HG03025 (cell line): ENCODE data around the gene FAM174C.

Experiments
- ATAC-seq: cut with Tn5 transposase; IDR thresholded peaks from one replicate; pipeline ENCODE4 v1.9.1; 2021; ENCODE audit warnings: mild to moderate bottlenecking, moderate library complexity; ENCODE audit not compliant: unreplicated experiment, low FRiP score

The FAM174C gene

GRCh38 chr19:1275260-1275975, at the start of gene FAM174C:
FAM174C (plus strand) TSS chr19:1275530; CDS start chr19:1275550, 20 bp downstream.
- peak; percentile 68 for ATAC-seq

GRCh38 chr19:1226227-1226518, 49.2 kb upstream of the FAM174C start:
- ATAC-seq: no peak

DNA sequence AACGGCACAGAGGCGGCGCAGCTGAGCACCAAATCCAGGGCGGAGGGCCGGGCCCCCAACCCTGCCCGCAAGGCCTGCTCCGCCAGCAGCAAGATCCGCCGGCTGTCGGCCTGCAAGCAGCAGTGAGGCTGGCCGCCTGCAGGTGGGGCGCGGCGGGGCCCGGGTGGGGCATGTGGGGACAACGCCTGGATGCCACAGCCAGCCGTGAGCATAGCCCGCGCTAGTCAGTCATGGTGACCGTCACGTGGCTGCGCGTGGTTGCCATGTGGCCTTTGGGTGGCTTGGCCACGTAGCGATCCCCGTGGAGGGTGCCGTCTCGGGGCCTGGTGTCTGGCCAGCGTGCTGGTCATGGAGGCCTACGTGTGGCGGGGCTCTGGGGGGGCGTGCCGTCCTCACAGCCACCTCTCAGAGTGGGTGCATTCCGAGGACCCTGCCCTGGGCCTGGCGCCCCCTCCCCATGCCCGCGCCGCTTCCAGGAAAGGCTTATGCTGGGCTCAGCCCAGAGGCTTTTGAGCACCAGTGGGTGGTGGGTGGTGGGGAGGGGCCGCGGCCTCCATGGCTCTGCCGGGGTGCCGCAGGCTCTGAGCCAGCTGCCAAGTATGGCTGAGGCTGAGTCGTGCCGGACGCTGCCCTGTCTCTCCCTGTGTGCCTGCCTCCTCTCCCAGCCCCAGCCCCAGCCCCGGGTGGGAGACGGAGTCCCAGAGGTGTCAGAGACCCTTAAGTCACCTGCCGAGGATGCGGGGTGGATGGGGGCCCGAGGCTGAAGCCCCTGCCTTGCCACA, 48.6 kb upstream of the FAM174C start:
- no peak for ATAC-seq

- no peak for ATAC-seq
These were observed 47.9 kb upstream of the FAM174C start for GRCh38 chr19:1227304-1228054.

GRCh38 chr19:1228161-1228957, 47.0 kb upstream of the FAM174C start:
- no peak for ATAC-seq

- no peak for ATAC-seq
These were observed 46.0 kb upstream of the FAM174C start for GRCh38 chr19:1229056-1229923.

DNA sequence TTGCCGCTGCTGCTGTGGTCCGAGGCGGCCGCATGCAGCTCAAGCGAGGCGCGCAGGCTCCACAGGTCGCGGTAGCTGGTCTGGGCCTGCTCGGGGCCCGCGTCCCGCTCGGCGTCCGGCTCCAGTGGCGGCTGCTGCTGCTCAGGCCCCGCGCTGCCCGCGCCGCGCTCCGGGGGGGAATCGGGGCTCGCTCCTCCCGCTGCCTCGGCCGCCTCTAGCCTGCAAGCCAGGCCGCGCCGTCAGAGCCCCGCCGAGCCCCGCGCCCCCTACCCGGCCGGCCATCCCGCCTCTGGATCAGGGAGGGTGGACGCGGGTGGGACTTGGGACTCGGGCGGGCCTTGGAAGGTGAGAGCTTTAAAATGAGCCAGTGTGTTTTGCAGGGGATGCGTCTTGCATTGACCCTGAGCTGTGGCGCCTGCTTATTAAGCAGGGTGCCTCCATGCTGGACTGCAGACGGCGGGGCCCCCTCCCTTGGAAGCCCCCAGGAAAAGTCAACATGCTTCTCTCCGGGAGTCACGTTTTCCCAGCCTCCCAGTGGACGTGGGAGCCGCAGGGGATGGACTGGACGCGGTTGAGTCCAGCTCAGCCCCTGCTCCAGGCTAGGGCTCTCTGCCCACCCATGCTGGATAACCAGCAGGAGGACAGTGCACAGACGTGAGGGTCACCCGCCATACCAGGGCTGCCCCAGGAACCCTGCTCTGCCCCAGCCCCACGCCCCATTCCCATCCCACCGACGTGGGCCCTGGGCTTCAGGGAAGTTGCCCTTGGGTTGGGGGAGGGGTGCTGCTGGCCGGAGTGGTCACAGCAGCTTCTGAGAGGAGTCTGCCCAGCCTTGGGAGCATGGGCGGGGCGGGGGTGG, 45.2 kb upstream of the FAM174C start:
- no peak for ATAC-seq

DNA sequence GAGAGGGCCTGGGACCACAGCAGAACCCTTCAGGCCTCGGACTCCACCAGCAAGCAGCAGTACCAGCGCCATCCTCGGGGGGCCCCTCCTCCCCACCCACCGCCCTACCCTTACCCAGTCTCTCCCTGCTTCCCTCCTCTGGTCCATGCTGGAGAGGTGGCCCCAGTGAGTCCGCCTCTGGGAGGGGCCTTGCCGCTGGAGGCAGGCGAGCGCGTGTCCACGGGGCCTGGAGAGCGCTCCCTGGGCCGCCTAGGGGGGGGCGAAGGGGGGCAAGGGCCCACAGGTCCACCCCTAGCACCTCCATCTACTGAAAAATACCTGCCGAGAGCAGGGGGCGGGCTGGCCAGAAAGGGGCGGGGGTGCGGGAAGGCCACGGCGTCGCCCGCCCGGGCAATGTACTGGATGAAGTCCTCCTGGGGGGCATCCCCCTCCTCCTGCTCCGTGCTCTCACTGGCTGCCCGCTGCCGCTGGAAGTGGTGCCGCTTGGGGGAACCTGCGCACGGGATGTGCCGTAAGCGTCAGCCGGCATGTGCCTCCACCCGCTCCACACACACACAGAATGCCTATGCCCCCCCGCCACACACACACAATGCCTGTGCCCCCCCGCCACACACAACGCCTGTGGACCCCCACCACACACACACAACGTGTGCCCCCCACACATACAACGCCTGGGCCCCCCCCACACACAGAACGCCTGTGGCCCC, 44.4 kb upstream of the FAM174C start:
- no peak for ATAC-seq

GRCh38 chr19:1231729-1232637, 43.3 kb upstream of the FAM174C start:
- ATAC-seq: no peak

- no peak for ATAC-seq
These were observed 42.7 kb upstream of the FAM174C start for GRCh38 chr19:1232652-1233072.

DNA sequence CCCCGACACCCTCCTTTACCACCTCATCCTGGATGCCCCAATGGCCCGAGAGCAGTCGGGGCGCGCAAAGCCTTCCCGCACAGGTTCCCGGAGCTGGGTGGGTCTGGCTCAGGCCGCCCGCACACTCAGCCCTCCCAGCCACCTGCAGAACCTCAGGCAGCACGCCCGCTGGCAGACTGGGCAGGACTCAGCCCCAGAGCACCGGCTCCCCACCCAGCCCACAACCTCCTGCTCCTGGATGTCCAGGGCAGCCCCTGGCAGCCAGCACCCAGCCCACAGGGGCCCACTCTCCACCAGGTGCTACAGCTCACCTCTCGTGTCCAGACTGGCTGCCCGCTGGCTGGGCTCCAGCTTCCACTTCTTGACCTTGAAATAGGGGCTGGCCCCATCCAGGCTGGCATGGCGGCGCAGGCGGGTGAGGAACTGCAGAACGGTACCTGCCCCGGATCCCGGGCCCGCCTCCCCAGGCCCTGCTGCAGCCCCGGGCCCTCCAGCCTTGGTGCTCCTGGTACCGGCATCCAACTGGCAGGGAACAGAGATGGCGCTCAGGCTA, 42.1 kb upstream of the FAM174C start:
- ATAC-seq: no peak

DNA sequence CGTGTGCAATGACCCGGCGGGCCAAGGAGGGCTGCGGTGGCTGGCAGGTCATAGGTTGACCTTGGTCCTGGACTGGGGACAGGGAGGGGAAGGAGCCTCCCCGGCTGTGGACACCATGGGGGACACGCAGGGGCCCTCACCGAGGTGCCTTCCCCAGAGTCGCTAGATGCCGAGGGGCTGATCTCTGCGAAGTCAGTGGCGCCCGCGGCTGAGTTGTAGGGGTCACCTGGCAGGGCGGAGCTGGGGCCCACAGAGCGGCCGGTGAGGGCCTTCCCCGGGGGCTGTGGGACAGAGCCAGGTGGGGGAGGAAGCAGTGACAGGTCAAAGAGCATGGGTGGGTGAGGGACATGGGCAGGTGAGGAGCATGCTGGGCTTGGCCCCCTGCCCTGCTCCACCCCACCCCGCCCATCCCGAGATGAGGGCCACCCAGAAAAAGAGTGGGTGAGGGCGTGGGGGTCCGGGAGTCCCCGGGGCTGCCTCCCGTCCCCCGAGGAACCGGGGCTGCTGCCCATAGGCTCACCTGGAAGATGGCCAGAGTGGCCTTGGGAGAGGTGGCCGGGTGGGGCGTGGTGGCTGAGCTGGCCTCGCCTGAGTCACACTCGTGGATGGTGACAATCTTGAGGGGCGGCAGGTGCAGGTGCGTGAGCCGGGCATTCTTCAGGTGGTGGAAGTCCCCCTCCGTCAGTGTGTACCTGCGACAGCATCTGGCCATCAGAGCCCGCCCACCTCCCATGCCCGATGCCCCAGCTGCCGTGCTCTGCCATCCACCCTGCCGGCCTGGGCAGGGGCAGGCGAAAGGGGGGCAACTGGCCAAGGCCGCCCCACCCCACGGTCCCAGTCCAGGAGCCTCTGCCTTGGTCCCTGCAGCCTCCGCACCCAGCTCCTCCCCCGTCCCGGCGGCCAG, 41.0 kb upstream of the FAM174C start:
- ATAC-seq: no peak

- no peak for ATAC-seq
These were observed 40.4 kb upstream of the FAM174C start for GRCh38 chr19:1234955-1235380.

GRCh38 chr19:1235625-1236538, 39.4 kb upstream of the FAM174C start:
- no peak for ATAC-seq

DNA sequence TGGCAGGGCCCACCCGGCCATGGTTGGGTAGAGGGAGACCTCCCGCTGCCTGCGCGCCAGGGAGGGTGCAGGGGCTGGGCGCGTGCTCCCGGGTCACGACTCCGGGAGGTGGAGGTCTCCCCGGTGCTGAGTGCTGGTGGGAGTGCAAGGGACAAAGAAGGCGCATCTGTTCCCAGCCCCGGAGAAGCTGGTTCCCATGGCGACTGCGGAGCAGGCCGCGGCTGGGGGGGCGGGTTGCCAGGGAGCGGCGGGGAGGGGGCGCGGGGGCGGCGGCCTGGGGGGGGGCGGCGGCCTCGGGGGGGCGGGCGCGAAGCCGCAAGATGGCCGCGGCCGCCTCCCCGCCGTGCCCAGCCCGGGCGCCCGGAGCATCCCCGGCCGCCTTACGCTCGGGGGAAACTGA, 38.8 kb upstream of the FAM174C start:
- no peak for ATAC-seq
